Uterus (tissue), 2 donors: ENCODE results near the gene GNB5.

Experiments
- CTCF ChIP-seq, 4 experiments: fragments of 200-600 bp in 2 of 4; fragments of 450-650 bp in 2 of 4; sonication (generic) in 2 of 4; IDR thresholded peaks; one replicate each; pipeline ENCODE4 v1.5.1; 2016 to 2019; ENCODE audit warnings: antibody characterized with exemption in 4 of 4, mild to moderate bottlenecking in 2 of 4, moderate library complexity in 1 of 4
- POLR2A ChIP-seq, 2 donors: fragments of 450-650 bp; IDR thresholded peaks; one replicate each; pipeline ENCODE4 v1.6.1; 2016; ENCODE audit warnings: antibody characterized with exemption in 2 of 2, mild to moderate bottlenecking in 1 of 2, moderate library complexity in 1 of 2

- TF ChIP-seq POLR2A (IDR thresholded peaks at IDR 0.05): no peak
- no peak for TF ChIP-seq CTCF (IDR thresholded peaks at IDR 0.05)
Observed at GRCh38 chr15:52220937-52221660, 29.9 kb upstream of the GNB5 start.
